Left lung (tissue), 10 donors: ENCODE data around the gene C10orf67. TPM values are rescaled to one million over a fixed set of nuclear protein-coding genes. Genes with fewer than 3 reads are reported as not detected.
"Not testable (repeated sequence)": the region's sequence is repeated elsewhere in the genome, so short reads cannot be mapped to it uniquely, and the experiment has no call there.

ENCODE experiments used
- ATAC-seq: fragments of 200-7000 bp; cut with Tn5 transposase; one replicate; pipeline ENCODE4 v1.9.1; 2020; ENCODE audit warnings: moderate library complexity
- DNase-seq, 4 donors: peaks; one replicate each; pipeline ENCODE4 v3.0.0-alpha.2; 2013 to 2020
- H3K27ac ChIP-seq, 2 donors: fragments of 200-600 bp; sonication (generic) in 1 of 2; one replicate each; pipeline versions ENCODE4 v1.5.0 to v1.8.0; 2020 to 2021
- H3K27me3 ChIP-seq, 2 donors: fragments of 200-600 bp; sonication (generic) in 1 of 2; one replicate each; pipeline versions ENCODE4 v1.5.0 to v1.8.0; 2020 to 2021
- H3K36me3 ChIP-seq, 2 donors: fragments of 200-600 bp; sonication (generic) in 1 of 2; one replicate each; pipeline versions ENCODE4 v1.5.0 to v1.8.0; 2020 to 2021
- H3K4me1 ChIP-seq, 2 donors: fragments of 200-600 bp; one replicate each; pipeline ENCODE4 v1.8.0; 2021
- H3K4me3 ChIP-seq, 2 donors: fragments of 200-600 bp; sonication (generic) in 1 of 2; one replicate each; pipeline versions ENCODE4 v1.5.0 to v1.8.0; 2020 to 2021; ENCODE audit warnings: mild to moderate bottlenecking in 1 of 2
- H3K9me3 ChIP-seq, 2 donors: fragments of 200-600 bp; sonication (generic) in 1 of 2; one replicate each; pipeline versions ENCODE4 v1.5.0 to v1.8.0; 2020 to 2021
- intact Hi-C, 2 donors: fragments of 100-400 bp; cut with DNase I; formaldehyde crosslinking; loops; one replicate each; pipeline versions ENCODE4 v1.11.2 to v1.14.2; 2022
- polyA plus RNA-seq, 6 donors: library from polyadenylated mRNA; unstranded; fragments of 120-200 nt; gene quantifications; one replicate each; pipeline ENCODE4 v1.2.1, GENCODE V29; 2013; ENCODE audit not compliant: insufficient read length in 6 of 6
- total RNA-seq, 2 donors: library from RNA; stranded (reverse); fragmentation: NEBNext Ultra II Directional; extraction: Animal tissue kit (Norgen Biotek cat#: 25700); gene quantifications; one replicate each; pipeline ENCODE4 v1.2.1, GENCODE V29; 2021
- TF ChIP-seq, protein P1 (sequence below), 2 donors: fragments of 200-600 bp; sonication (generic) in 1 of 2; IDR thresholded peaks; one replicate each; pipeline versions ENCODE4 v1.5.0 to v1.8.0; 2021; ENCODE audit warnings: antibody characterized with exemption in 2 of 2
- donor health status: DM: no; HTN: yes; CAD: no.
- donor health status: DM: no; HTN: no; CAD: no.

The C10orf67 gene
- total and polyA plus RNA-seq, 8 donors: 0.29 to 0.93 (median 0.53) TPM

DNA sequence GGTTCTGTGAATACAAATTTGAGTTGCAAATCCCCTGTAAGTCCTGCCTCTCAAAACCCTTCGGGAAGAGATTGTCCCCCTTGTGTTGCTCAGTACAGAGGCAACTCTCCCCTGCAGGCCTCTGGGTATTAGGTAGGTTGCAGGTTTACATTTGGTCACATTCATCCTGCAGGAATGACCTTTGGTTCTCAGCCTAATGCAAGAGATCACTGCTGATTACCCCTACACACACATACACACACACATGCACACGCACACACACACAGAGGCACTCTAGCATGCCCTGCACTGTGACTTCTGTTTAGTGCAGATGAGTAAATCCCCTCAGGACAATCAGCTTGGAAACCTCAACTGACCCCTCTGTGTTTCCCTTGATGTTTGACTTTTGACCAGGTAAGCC is 69.2 kb downstream of the C10orf67 start:
- no peak for ATAC-seq
- H3K27me3 ChIP-seq: peaks cover 0 to 19% of the 10 kb centered on the region in 2 donors
- H3K9me3 ChIP-seq: peaks cover 0 to 41% of the 10 kb centered on the region in 2 donors
- H3K36me3 ChIP-seq: no peaks in the 10 kb centered on the region
- H3K4me1 ChIP-seq: no peaks in the 10 kb centered on the region
- TF ChIP-seq, protein P1, sequence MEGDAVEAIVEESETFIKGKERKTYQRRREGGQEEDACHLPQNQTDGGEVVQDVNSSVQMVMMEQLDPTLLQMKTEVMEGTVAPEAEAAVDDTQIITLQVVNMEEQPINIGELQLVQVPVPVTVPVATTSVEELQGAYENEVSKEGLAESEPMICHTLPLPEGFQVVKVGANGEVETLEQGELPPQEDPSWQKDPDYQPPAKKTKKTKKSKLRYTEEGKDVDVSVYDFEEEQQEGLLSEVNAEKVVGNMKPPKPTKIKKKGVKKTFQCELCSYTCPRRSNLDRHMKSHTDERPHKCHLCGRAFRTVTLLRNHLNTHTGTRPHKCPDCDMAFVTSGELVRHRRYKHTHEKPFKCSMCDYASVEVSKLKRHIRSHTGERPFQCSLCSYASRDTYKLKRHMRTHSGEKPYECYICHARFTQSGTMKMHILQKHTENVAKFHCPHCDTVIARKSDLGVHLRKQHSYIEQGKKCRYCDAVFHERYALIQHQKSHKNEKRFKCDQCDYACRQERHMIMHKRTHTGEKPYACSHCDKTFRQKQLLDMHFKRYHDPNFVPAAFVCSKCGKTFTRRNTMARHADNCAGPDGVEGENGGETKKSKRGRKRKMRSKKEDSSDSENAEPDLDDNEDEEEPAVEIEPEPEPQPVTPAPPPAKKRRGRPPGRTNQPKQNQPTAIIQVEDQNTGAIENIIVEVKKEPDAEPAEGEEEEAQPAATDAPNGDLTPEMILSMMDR (IDR thresholded peaks at IDR 0.05): no peak
- no peak overlapping the region for H3K4me3 ChIP-seq
- no peak for DNase-seq
- intact Hi-C loops: no loop called here
- no peak overlapping the region for H3K27ac ChIP-seq

DNA sequence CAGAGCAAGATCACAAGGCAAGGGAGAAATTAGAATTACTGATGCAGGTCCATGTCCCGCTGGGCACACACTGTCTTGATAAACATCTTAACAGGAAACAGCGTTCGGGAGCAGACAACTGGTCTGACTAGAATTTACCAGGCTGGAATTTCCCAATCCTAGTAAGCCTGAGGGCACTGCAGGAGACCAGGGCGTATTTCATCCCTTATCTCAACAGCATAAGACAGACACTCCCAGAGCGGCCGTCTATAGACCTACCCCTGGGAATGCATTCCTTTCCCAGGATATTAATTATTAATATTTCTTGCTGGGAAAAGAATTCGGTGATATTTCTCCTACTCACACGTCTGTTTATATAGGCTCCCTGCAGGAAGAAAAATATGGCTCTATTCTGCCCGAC is 70.4 kb downstream of the C10orf67 start:
- H3K36me3 ChIP-seq, DNase-seq, H3K4me3 ChIP-seq, ATAC-seq, H3K27ac ChIP-seq, H3K27me3 ChIP-seq, H3K4me1 ChIP-seq, intact Hi-C loops: not testable (repeated sequence)
- peaks cover 0 to 49% of the 10 kb centered on the region in 2 donors for H3K9me3 ChIP-seq

DNA sequence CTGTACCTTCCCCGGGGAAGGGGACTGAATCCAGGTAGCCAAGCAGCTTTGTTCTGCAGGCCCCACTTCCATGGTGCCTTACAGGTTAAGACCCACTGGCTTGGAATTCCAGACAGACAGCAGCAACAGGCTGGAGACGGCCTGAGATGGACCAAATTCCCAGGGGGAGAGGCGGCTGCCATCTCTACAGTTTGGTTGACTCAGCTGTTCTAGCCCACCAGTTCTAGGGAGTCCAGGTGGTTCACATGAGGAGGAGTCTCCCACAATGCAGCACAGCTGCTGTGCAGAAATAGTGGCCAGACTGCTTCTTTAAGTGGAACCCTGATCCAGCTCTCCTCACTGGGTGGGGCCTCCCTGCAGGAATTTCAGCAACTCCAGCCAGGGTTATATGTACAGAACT is 74.1 kb downstream of the C10orf67 start:
- intact Hi-C loops: no loop called here
- TF ChIP-seq, protein P1 (IDR thresholded peaks at IDR 0.05): no peak
- Histone ChIP-seq H3K9me3 (peaks cover 0 to 49% of the 10 kb centered on the region in 2 donors), H3K4me1 (no peaks in the 10 kb centered on the region), H3K36me3 (no peaks in the 10 kb centered on the region), H3K27me3 (no peaks in the 10 kb centered on the region), H3K27ac (no peak overlapping the region), H3K4me3 (no peak overlapping the region)
- DNase-seq (no peak), ATAC-seq (no peak)

DNA sequence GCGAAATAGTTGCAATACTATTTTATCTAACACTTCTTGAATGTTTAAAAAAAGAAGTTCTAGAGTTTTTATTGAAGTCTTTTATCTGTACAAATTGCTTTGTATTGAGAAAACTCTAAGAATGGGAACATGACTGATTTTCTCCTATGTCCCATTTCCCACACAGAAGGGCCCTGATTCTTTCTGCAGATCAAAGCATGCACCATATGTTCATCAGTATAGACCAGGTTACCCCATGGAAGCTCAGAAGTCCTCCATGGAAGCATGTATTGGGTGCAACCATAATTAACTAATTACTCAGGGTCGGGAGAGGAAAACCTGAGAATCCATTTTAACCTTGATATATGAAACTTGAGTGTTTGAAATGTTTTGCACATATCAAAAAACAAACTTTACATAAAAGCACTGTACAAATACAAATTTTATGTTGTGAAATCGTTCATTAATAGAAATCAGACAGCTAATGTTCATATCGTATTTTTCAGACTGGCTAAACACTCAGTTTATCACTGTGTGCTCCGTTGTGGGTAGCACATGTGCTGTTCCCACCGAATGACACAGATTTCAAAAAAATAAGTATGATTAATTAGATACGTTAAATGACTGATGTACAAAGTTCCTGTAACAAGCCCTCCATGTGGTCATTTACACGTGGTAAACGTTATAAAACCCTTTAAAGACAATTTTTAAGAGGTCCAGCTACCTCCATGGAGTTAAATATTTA is 81.0 kb downstream of the C10orf67 start:
- TF ChIP-seq, protein P1 (IDR thresholded peaks at IDR 0.05): no peak
- H3K4me3 ChIP-seq: no peak overlapping the region
- no peaks in the 10 kb centered on the region for H3K4me1 ChIP-seq
- ATAC-seq: no peak
- DNase-seq: no peak
- H3K36me3 ChIP-seq: no peaks in the 10 kb centered on the region
- H3K27me3 ChIP-seq: no peaks in the 10 kb centered on the region
- no peaks in the 10 kb centered on the region for H3K9me3 ChIP-seq
- no peak overlapping the region for H3K27ac ChIP-seq
- intact Hi-C loops: no loop called here

DNA sequence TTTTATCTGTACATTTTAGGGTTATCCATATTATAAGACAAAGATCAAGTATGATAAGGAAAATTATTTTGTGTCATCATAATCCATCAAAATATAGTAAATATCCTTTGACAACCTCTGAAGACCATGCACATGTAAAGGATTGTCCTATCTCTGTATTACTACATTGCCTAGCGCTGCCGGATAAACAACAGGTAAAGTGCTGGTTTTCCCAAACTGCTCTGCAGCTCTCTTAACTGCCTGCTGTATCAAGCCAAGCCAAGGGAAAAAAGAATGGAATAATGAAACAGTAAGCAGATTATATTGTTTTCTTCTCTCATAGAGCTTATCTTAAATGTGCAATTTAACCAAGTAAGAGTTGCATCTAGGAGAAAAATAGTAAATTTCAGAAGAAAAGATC is 81.7 kb downstream of the C10orf67 start:
- DNase-seq (no peak), ATAC-seq (no peak)
- Histone ChIP-seq H3K36me3 (no peaks in the 10 kb centered on the region), H3K4me3 (no peak overlapping the region), H3K4me1 (no peaks in the 10 kb centered on the region), H3K27ac (no peak overlapping the region), H3K9me3 (no peaks in the 10 kb centered on the region), H3K27me3 (no peaks in the 10 kb centered on the region)
- intact Hi-C loops: no loop called here
- TF ChIP-seq, protein P1 (IDR thresholded peaks at IDR 0.05): no peak

DNA sequence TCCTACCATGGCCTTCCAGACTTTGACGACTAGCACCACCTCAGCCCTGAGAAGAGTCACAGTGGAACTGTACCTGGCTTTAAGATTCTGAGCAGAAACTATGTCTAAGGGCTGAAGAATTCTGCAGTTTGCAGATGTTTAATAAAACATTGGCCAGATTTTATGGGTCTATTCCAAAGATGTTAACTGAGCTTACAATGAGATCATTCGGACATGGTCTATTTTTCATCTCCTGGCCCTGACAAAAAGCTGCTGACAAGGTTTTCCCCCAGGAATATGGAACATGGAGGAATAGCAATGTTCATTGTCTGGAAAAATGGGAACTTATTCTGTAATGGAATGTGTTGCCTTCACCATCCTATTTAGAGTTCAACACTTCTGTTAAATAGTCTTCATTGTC is 86.1 kb downstream of the C10orf67 start:
- H3K4me1 ChIP-seq: no peaks in the 10 kb centered on the region
- H3K36me3 ChIP-seq: no peaks in the 10 kb centered on the region
- H3K27me3 ChIP-seq: no peaks in the 10 kb centered on the region
- H3K9me3 ChIP-seq: no peaks in the 10 kb centered on the region
- intact Hi-C loops: no loop called here
- TF ChIP-seq, protein P1 (IDR thresholded peaks at IDR 0.05): no peak
- ATAC-seq: no peak
- no peak overlapping the region for H3K27ac ChIP-seq
- DNase-seq: no peak
- no peak overlapping the region for H3K4me3 ChIP-seq
